Karpas-422 (cell line): ENCODE data around the gene IPP. TPM values are rescaled to one million over a fixed set of nuclear protein-coding genes. Genes with fewer than 3 reads are reported as not detected.

Source experiments
- DNase-seq: peaks from one replicate; pipeline ENCODE4 v3.0.0-alpha.2; 2015
- H2AFZ ChIP-seq: fragments of 200-600 bp; sonication (generic); 2 replicates; pipeline ENCODE4 v1.6.1; 2014; ENCODE audit warnings: antibody characterized with exemption, low read length, mixed read lengths
- H3K27ac ChIP-seq: fragments of 200-600 bp; sonication (generic); 2 replicates; pipeline ENCODE4 v1.5.1; 2014; ENCODE audit warnings: mild to moderate bottlenecking, low read length, moderate library complexity
- H3K27me3 ChIP-seq: fragments of 200-600 bp; sonication (generic); 2 replicates; pipeline ENCODE4 v1.6.1; 2014; ENCODE audit warnings: low read length, mixed read lengths
- H3K36me3 ChIP-seq: fragments of 200-600 bp; sonication (generic); 2 replicates; pipeline ENCODE4 v1.6.1; 2014; ENCODE audit warnings: low read length, mixed read lengths; ENCODE audit not compliant: insufficient read depth
- H3K4me1 ChIP-seq: fragments of 200-600 bp; sonication (generic); 2 replicates; pipeline ENCODE4 v1.6.1; 2014; ENCODE audit warnings: mild to moderate bottlenecking, low read length, mixed read lengths
- H3K4me2 ChIP-seq: fragments of 200-600 bp; sonication (generic); 2 replicates; pipeline ENCODE4 v1.6.1; 2014; ENCODE audit warnings: low read length, low read depth, mild to moderate bottlenecking; ENCODE audit not compliant: poor library complexity, severe bottlenecking
- H3K4me3 ChIP-seq: fragments of 200-600 bp; sonication (generic); 2 replicates; pipeline ENCODE4 v1.5.1; 2014; ENCODE audit warnings: mild to moderate bottlenecking, antibody characterized with exemption, low read length, mixed read lengths
- H3K79me2 ChIP-seq: fragments of 200-600 bp; sonication (generic); 2 replicates; pipeline ENCODE4 v1.6.1; 2014; ENCODE audit warnings: mild to moderate bottlenecking, low read length, mixed read lengths
- H3K9ac ChIP-seq: fragments of 200-600 bp; sonication (generic); 2 replicates; pipeline ENCODE4 v1.6.0; 2014; ENCODE audit warnings: low read length
- H3K9me2 ChIP-seq: fragments of 200-600 bp; sonication (generic), shearing (Covaris generic); replicated peaks from 2 replicates; pipeline ENCODE4 v1.6.0; 2014; ENCODE audit warnings: mild to moderate bottlenecking, low read length, moderate library complexity; ENCODE audit not compliant: insufficient read depth
- H3K9me3 ChIP-seq: fragments of 300-700, 200-600 bp; sonication (generic); 2 replicates; pipeline ENCODE4 v1.6.1; 2014; ENCODE audit warnings: low read length, mixed read lengths
- H4K20me1 ChIP-seq: fragments of 200-600 bp; sonication (generic); 2 replicates; pipeline ENCODE4 v1.6.1; 2014; ENCODE audit warnings: mild to moderate bottlenecking, antibody characterized with exemption, low read length, low read depth; ENCODE audit not compliant: insufficient read depth
- total RNA-seq: library from RNA; depleted of rRNA; stranded (reverse); fragments of >200 nt; shearing (Covaris generic); gene quantifications from 2 replicates; pipeline ENCODE4 v1.2.3, GENCODE V29; 2014; ENCODE audit warnings: low replicate concordance

The IPP gene
- total RNA-seq, 1 experiment from 2014 or later = 8.2 TPM

- peaks cover 30% of the 10 kb centered on the region for H4K20me1 ChIP-seq
- H3K27ac ChIP-seq = no peak overlapping the region
- no peak overlapping the region for H2AFZ ChIP-seq
- H3K9ac ChIP-seq = no peak overlapping the region
- no peak overlapping the region for H3K4me3 ChIP-seq
- H3K36me3 ChIP-seq = peaks cover 14% of the 10 kb centered on the region; the same call in 1 of the 2 replicates
- DNase-seq = no peak
- no peaks in the 10 kb centered on the region for H3K27me3 ChIP-seq
- H3K4me2 ChIP-seq = no peak overlapping the region
- peaks cover 23% of the 10 kb centered on the region for H3K4me1 ChIP-seq
- H3K9me3 ChIP-seq = no peaks in the 10 kb centered on the region
- peaks cover 98% of the 10 kb centered on the region for H3K79me2 ChIP-seq
- no peaks in the 10 kb centered on the region for H3K9me2 ChIP-seq
Measured at GRCh38 chr1:45674478-45674877, 76.0 kb downstream of the IPP start.

GRCh38 chr1:45673956-45674355 is 76.5 kb downstream of the IPP start:
- H3K4me2 ChIP-seq = no peak overlapping the region
- H3K36me3 ChIP-seq = peaks cover 9% of the 10 kb centered on the region; the same call in 1 of the 2 replicates
- no peak for DNase-seq
- no peaks in the 10 kb centered on the region for H3K9me3 ChIP-seq
- no peak overlapping the region for H3K9ac ChIP-seq
- no peaks in the 10 kb centered on the region for H3K9me2 ChIP-seq
- no peak overlapping the region for H3K27ac ChIP-seq
- H3K4me3 ChIP-seq = no peak overlapping the region
- H4K20me1 ChIP-seq = peaks cover 25% of the 10 kb centered on the region; the same call in 1 of the 2 replicates
- no peaks in the 10 kb centered on the region for H3K27me3 ChIP-seq
- peaks cover 98% of the 10 kb centered on the region for H3K79me2 ChIP-seq
- no peak overlapping the region for H2AFZ ChIP-seq
- H3K4me1 ChIP-seq = peaks cover 17% of the 10 kb centered on the region

- Histone ChIP-seq H3K4me3 (no peak overlapping the region), H3K27me3 (no peaks in the 10 kb centered on the region), H3K4me1 (peaks cover 3% of the 10 kb centered on the region; the same call in 1 of the 2 replicates), H3K9me2 (no peaks in the 10 kb centered on the region), H4K20me1 (peaks cover 44% of the 10 kb centered on the region), H3K9ac (no peak overlapping the region), H2AFZ (no peak overlapping the region), H3K79me2 (peaks cover 99% of the 10 kb centered on the region), H3K4me2 (no peak overlapping the region), H3K36me3 (peaks cover 5% of the 10 kb centered on the region; the same call in 1 of the 2 replicates), H3K27ac (no peak overlapping the region), H3K9me3 (no peaks in the 10 kb centered on the region)
- DNase-seq = no peak
Measured at GRCh38 chr1:45669859-45670655, 80.4 kb downstream of the IPP start.

GRCh38 chr1:45669379-45669778 is 81.1 kb downstream of the IPP start:
- H3K27ac ChIP-seq = no peak overlapping the region
- H3K4me1 ChIP-seq = peaks cover 3% of the 10 kb centered on the region; the same call in 1 of the 2 replicates
- peaks cover 100% of the 10 kb centered on the region for H3K79me2 ChIP-seq
- no peaks in the 10 kb centered on the region for H3K27me3 ChIP-seq
- no peak overlapping the region for H3K4me3 ChIP-seq
- no peak overlapping the region for H2AFZ ChIP-seq
- no peaks in the 10 kb centered on the region for H3K9me2 ChIP-seq
- DNase-seq = no peak
- H3K9me3 ChIP-seq = no peaks in the 10 kb centered on the region
- no peak overlapping the region for H3K4me2 ChIP-seq
- H4K20me1 ChIP-seq = peaks cover 46% of the 10 kb centered on the region
- no peak overlapping the region for H3K9ac ChIP-seq
- H3K36me3 ChIP-seq = peaks cover 5% of the 10 kb centered on the region; the same call in 1 of the 2 replicates

- no peak overlapping the region for H2AFZ ChIP-seq
- H3K4me3 ChIP-seq = no peak overlapping the region
- no peaks in the 10 kb centered on the region for H3K9me2 ChIP-seq
- peaks cover 99% of the 10 kb centered on the region for H3K79me2 ChIP-seq
- H3K4me2 ChIP-seq = no peak overlapping the region
- H3K27ac ChIP-seq = no peak overlapping the region
- H3K4me1 ChIP-seq = peaks cover 3% of the 10 kb centered on the region; the same call in 1 of the 2 replicates
- DNase-seq = no peak
- peaks cover 5% of the 10 kb centered on the region; the same call in 1 of the 2 replicates for H3K36me3 ChIP-seq
- no peak overlapping the region for H3K9ac ChIP-seq
- H3K27me3 ChIP-seq = no peaks in the 10 kb centered on the region
- no peaks in the 10 kb centered on the region for H3K9me3 ChIP-seq
- H4K20me1 ChIP-seq = peaks cover 50% of the 10 kb centered on the region
Measured at GRCh38 chr1:45668526-45668925, 81.9 kb downstream of the IPP start.

- no peaks in the 10 kb centered on the region for H3K9me3 ChIP-seq
- peaks cover 52% of the 10 kb centered on the region for H4K20me1 ChIP-seq
Measured at GRCh38 chr1:45667321-45668111, 82.9 kb downstream of the IPP start.

GRCh38 chr1:45666836-45667235 is 83.6 kb downstream of the IPP start:
- peaks cover 99% of the 10 kb centered on the region for H3K79me2 ChIP-seq
- peaks cover 3% of the 10 kb centered on the region; the same call in 1 of the 2 replicates for H3K4me1 ChIP-seq
- no peaks in the 10 kb centered on the region for H3K9me2 ChIP-seq
- no peak overlapping the region for H3K4me3 ChIP-seq
- no peak overlapping the region for H3K9ac ChIP-seq
- H3K4me2 ChIP-seq = no peak overlapping the region
- no peaks in the 10 kb centered on the region for H3K27me3 ChIP-seq
- no peaks in the 10 kb centered on the region for H3K9me3 ChIP-seq
- peaks cover 5% of the 10 kb centered on the region; the same call in 1 of the 2 replicates for H3K36me3 ChIP-seq
- DNase-seq = no peak
- H4K20me1 ChIP-seq = peaks cover 54% of the 10 kb centered on the region
- H3K27ac ChIP-seq = no peak overlapping the region
- no peak overlapping the region for H2AFZ ChIP-seq

More at GRCh38 chr1:45667321-45668111, 82.9 kb downstream of the IPP start:
- Histone ChIP-seq H3K4me3 (no peak overlapping the region), H3K27me3 (no peaks in the 10 kb centered on the region), H3K4me2 (no peak overlapping the region), H2AFZ (no peak overlapping the region), H3K27ac (no peak overlapping the region), H3K79me2 (peaks cover 99% of the 10 kb centered on the region), H3K9ac (no peak overlapping the region), H3K9me2 (no peaks in the 10 kb centered on the region), H3K4me1 (peaks cover 3% of the 10 kb centered on the region; the same call in 1 of the 2 replicates), H3K36me3 (peaks cover 5% of the 10 kb centered on the region; the same call in 1 of the 2 replicates)
- no peak for DNase-seq

GRCh38 chr1:45660336-45660735 is 90.1 kb downstream of the IPP start:
- H4K20me1 ChIP-seq = peaks cover 25% of the 10 kb centered on the region

More at GRCh38 chr1:45660336-45660735, 90.1 kb downstream of the IPP start:
- H3K9ac ChIP-seq = no peak overlapping the region
- no peaks in the 10 kb centered on the region for H3K9me3 ChIP-seq
- no peak overlapping the region for H3K4me3 ChIP-seq
- H3K79me2 ChIP-seq = peaks cover 84% of the 10 kb centered on the region
- no peaks in the 10 kb centered on the region for H3K9me2 ChIP-seq
- no peak for DNase-seq
- peaks cover 46% of the 10 kb centered on the region for H3K36me3 ChIP-seq
- no peaks in the 10 kb centered on the region for H3K27me3 ChIP-seq
- no peak overlapping the region for H2AFZ ChIP-seq
- H3K27ac ChIP-seq = no peak overlapping the region
- no peak overlapping the region for H3K4me2 ChIP-seq
- H3K4me1 ChIP-seq = no peaks in the 10 kb centered on the region
